Panc1 (cell line): Measurements from ENCODE around the gene ATXN7L1.

Source experiments
- POLR2AphosphoS5 ChIP-seq: IDR thresholded peaks from 2 replicates; pipeline ENCODE4 v1.6.1; 2012; ENCODE audit warnings: mild to moderate bottlenecking, low read depth, low read length, moderate library complexity
- SIN3A ChIP-seq: IDR thresholded peaks from 2 replicates; pipeline ENCODE4 v1.6.1; 2012; ENCODE audit warnings: low read depth, mild to moderate bottlenecking, low read length, moderate library complexity, borderline replicate concordance; ENCODE audit not compliant: insufficient read depth
- TF ChIP-seq, protein P1 (sequence below): fragments of 450-650 bp; IDR thresholded peaks from 2 replicates; pipeline ENCODE4 v1.5.1; 2017; ENCODE audit warnings: mild to moderate bottlenecking
- TF ChIP-seq, protein P2 (sequence below), 2 experiments: IDR thresholded peaks; 2 replicates each; pipeline ENCODE4 v1.6.1; 2011 to 2012; ENCODE audit warnings: low read depth in 2 of 2, control low read depth in 1 of 2, low read length in 1 of 2, mild to moderate bottlenecking in 1 of 2, moderate library complexity in 1 of 2; ENCODE audit not compliant: insufficient read depth in 1 of 2

DNA sequence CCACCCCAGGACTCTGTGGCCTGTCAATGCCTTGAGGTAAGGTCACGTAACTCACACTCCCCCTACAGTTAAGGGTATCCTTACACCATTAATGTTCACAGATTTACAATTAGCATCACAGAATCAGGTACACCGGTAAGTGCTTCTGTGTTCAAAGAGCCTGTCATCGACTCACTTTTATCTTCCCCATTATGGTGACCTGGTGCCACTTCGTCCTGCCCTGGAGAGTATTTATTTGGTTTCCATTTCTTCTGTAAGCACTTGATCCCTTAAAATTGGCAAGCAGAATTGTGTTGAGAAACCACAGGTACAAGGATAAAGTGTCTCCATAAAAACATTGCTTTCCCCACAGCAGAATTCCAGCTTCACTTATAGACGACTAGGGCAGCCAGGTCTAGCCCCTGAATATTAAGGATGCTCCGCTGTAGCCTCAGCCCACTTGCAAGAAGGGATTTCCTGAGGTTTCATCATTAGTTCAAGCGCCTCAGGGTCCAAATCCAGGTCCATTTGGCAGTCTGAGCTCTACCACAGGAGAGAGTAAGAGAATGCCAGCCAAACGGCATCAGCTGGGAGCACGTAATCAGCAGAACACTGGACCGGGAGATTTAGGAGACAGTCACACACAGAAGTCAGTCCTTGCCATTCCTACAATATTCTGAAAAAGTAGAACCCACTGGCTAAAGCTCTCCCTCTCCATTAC, 10.1 kb downstream of the ATXN7L1 start:
- TF ChIP-seq, protein P1, sequence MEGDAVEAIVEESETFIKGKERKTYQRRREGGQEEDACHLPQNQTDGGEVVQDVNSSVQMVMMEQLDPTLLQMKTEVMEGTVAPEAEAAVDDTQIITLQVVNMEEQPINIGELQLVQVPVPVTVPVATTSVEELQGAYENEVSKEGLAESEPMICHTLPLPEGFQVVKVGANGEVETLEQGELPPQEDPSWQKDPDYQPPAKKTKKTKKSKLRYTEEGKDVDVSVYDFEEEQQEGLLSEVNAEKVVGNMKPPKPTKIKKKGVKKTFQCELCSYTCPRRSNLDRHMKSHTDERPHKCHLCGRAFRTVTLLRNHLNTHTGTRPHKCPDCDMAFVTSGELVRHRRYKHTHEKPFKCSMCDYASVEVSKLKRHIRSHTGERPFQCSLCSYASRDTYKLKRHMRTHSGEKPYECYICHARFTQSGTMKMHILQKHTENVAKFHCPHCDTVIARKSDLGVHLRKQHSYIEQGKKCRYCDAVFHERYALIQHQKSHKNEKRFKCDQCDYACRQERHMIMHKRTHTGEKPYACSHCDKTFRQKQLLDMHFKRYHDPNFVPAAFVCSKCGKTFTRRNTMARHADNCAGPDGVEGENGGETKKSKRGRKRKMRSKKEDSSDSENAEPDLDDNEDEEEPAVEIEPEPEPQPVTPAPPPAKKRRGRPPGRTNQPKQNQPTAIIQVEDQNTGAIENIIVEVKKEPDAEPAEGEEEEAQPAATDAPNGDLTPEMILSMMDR = no peak
- TF ChIP-seq, protein P2, sequence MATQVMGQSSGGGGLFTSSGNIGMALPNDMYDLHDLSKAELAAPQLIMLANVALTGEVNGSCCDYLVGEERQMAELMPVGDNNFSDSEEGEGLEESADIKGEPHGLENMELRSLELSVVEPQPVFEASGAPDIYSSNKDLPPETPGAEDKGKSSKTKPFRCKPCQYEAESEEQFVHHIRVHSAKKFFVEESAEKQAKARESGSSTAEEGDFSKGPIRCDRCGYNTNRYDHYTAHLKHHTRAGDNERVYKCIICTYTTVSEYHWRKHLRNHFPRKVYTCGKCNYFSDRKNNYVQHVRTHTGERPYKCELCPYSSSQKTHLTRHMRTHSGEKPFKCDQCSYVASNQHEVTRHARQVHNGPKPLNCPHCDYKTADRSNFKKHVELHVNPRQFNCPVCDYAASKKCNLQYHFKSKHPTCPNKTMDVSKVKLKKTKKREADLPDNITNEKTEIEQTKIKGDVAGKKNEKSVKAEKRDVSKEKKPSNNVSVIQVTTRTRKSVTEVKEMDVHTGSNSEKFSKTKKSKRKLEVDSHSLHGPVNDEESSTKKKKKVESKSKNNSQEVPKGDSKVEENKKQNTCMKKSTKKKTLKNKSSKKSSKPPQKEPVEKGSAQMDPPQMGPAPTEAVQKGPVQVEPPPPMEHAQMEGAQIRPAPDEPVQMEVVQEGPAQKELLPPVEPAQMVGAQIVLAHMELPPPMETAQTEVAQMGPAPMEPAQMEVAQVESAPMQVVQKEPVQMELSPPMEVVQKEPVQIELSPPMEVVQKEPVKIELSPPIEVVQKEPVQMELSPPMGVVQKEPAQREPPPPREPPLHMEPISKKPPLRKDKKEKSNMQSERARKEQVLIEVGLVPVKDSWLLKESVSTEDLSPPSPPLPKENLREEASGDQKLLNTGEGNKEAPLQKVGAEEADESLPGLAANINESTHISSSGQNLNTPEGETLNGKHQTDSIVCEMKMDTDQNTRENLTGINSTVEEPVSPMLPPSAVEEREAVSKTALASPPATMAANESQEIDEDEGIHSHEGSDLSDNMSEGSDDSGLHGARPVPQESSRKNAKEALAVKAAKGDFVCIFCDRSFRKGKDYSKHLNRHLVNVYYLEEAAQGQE (IDR thresholded peaks at IDR 0.05; ENCODE audit: insufficient read depth in 1 of 2, low read depth in 2 of 2, low read length in 1 of 2) = no peak
- TF ChIP-seq POLR2AphosphoS5 (no peak), SIN3A (no peak)
